Muscle of arm (tissue), 14 donors: Measurements from ENCODE around the gene GPR137B. TPM values are rescaled to one million over a fixed set of nuclear protein-coding genes. Genes with fewer than 3 reads are reported as not detected.

Source experiments
- DNase-seq: peaks from one replicate; pipeline ENCODE4 v3.0.0-alpha.2; 2013
- long read RNA-seq, 11 donors: transcript quantifications; one replicate each; lab custom pipeline, GENCODE V29; 2026
- polyA plus RNA-seq, 12 donors: library from polyadenylated mRNA; unstranded; fragments of 120-200 nt; gene quantifications; one replicate each; pipeline ENCODE4 v1.2.1, GENCODE V29; 2013; ENCODE audit not compliant: insufficient read length in 12 of 12

The GPR137B gene
- 10 to 100 TPM in 3 of 12 donors, 1 to 10 TPM in 8, not detected in 1; 4.5 to 26.3 (median 6.9) TPM for polyA plus RNA-seq
- long read RNA-seq, donor 1, transcript GPR137B-202 (7 exons, 2,042 nt), result major isoform, 5 of 14 reads
- long read RNA-seq, donor 1, partial matches to known transcripts, result 9 of 14 reads
- long read RNA-seq, donor 1, other reads (novel, unspliced or antisense), result 0 of 14 reads
- long read RNA-seq, donor 2, partial matches to known transcripts, result 0 of 2 reads
- long read RNA-seq, donor 2, other reads (novel, unspliced or antisense), result 0 of 2 reads
- long read RNA-seq, donor 3, result 0 reads
- long read RNA-seq, donor 4, result 0 reads
- long read RNA-seq, donor 5, result 0 reads
- long read RNA-seq, donor 6, partial matches to known transcripts, result 0 of 1 reads
- long read RNA-seq, donor 6, other reads (novel, unspliced or antisense), result 0 of 1 reads
- long read RNA-seq, donor 7, partial matches to known transcripts, result 0 of 3 reads
- long read RNA-seq, donor 7, other reads (novel, unspliced or antisense), result 0 of 3 reads
- long read RNA-seq, donor 8, partial matches to known transcripts, result 0 of 1 reads
- long read RNA-seq, donor 8, other reads (novel, unspliced or antisense), result 0 of 1 reads
- long read RNA-seq, donor 9, partial matches to known transcripts, result 0 of 2 reads
- long read RNA-seq, donor 9, other reads (novel, unspliced or antisense), result 0 of 2 reads
- long read RNA-seq, donor 10, partial matches to known transcripts, result 0 of 4 reads
- long read RNA-seq, donor 10, other reads (novel, unspliced or antisense), result 0 of 4 reads
- long read RNA-seq, donor 11, partial matches to known transcripts, result 0 of 3 reads
- long read RNA-seq, donor 11, other reads (novel, unspliced or antisense), result 0 of 3 reads

- DNase-seq, result peak; percentile 35
These were observed at the start of gene GPR137B for GRCh38 chr1:236142253-236143103. Gene GPR137B, plus strand, starts transcription at chr1:236142539. Its CDS starts 84 bp downstream, at chr1:236142623.

- no peak for DNase-seq
These were observed 49.4 kb upstream of the GPR137B start for GRCh38 chr1:236092899-236093298.

GRCh38 chr1:236095705-236096520 is 46.4 kb upstream of the GPR137B start:
- no peak for DNase-seq

GRCh38 chr1:236096660-236097482 is 45.5 kb upstream of the GPR137B start:
- peak; percentile 74 for DNase-seq

- DNase-seq, result no peak
These were observed 44.1 kb upstream of the GPR137B start for GRCh38 chr1:236098267-236098666.

- peak; percentile 50 for DNase-seq
These were observed 42.9 kb upstream of the GPR137B start for GRCh38 chr1:236099355-236099974.

GRCh38 chr1:236100799-236101198 is 41.5 kb upstream of the GPR137B start:
- DNase-seq, result no peak

- no peak for DNase-seq
These were observed 40.8 kb upstream of the GPR137B start for GRCh38 chr1:236101233-236102200.

GRCh38 chr1:236102611-236103010 is 39.7 kb upstream of the GPR137B start:
- no peak for DNase-seq

- DNase-seq, result no peak
These were observed 39.3 kb upstream of the GPR137B start for GRCh38 chr1:236103059-236103458.

GRCh38 chr1:236103646-236104218 is 38.6 kb upstream of the GPR137B start:
- peak; percentile 82 for DNase-seq

GRCh38 chr1:236107121-236107907 is 35.0 kb upstream of the GPR137B start:
- no peak for DNase-seq

- DNase-seq, result no peak
These were observed 34.2 kb upstream of the GPR137B start for GRCh38 chr1:236108027-236108648.

- no peak for DNase-seq
These were observed 32.2 kb upstream of the GPR137B start for GRCh38 chr1:236110137-236110536.

GRCh38 chr1:236111527-236112331 is 30.6 kb upstream of the GPR137B start:
- DNase-seq, result no peak

GRCh38 chr1:236112332-236112627 is 30.1 kb upstream of the GPR137B start:
- DNase-seq, result no peak
